ENCODE data around the gene CHST14. TPM values are rescaled to one million over a fixed set of nuclear protein-coding genes. Genes with fewer than 3 reads are reported as not detected.

Gene CHST14
- total RNA-seq, 1 donor from 2014 or later, result 6.0 TPM

DNA sequence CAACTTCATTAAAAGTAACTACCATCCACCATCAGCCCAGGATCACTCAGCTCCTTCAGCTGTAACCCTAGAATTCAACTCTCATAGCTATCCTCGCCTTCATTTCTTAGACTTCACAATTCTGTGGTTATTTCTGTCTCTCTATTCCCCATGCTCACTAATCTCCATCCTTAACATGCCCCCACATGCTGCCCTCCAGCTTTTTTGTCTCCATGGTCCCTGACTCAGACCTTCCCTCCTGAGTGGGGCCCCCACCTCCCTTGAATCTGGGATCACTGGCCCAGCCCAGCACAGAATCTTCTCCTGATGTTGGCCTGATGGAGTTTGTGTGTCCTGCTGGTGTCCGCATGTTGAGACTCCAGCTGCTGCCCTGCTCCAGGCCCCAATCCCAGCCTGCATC, 41.7 kb downstream of the CHST14 start:
- ATAC-seq (no peak), DNase-seq (no peak)
- intact Hi-C loops (cut with micrococcal nuclease), result no loop called here

GRCh38 chr15:40513609-40514008, 42.8 kb downstream of the CHST14 start:
- intact Hi-C loops (cut with micrococcal nuclease), result no loop called here
- ATAC-seq, result no peak

DNA sequence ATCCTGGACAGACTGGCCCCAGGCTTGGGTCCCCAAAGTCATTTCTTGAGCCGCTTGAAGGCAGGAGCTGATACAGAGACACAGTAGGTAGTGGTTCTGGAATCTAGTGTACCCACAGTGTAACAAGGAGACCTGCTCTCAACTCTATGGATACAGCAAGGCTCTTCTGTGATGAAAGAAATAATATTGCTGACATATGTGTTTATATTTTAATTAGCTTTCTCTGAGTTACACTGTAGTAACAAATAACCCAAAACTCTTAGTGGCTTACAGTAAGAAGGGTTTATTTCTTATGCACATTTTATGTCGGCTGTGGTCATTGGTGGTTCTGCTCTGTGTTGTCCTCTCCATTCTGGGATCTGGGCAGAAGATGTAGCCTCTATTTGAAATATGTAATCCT, 45.5 kb downstream of the CHST14 start:
- DNase-seq (no peak), ATAC-seq (no peak)
- intact Hi-C loops (cut with micrococcal nuclease), result no loop called here

More at GRCh38 chr15:40513609-40514008, 42.8 kb downstream of the CHST14 start:
- DNase-seq, result no peak

Other genes starting within 250 kb of the CHST14 start
- gene PAK6, start 231.9 kb upstream of the CHST14 start, total RNA-seq, result 11.1 TPM
- 1.0 TPM for gene ANKRD63, start 187.9 kb upstream of the CHST14 start, total RNA-seq
- gene PLCB2, start 163.0 kb upstream of the CHST14 start, total RNA-seq, result 7.5 TPM
- gene INAFM2, start 147.3 kb upstream of the CHST14 start, total RNA-seq, result 55.8 TPM
- gene CCDC9B, start 130.0 kb upstream of the CHST14 start, total RNA-seq, result 169 TPM
- not detected for gene PHGR1, start 120.0 kb upstream of the CHST14 start, total RNA-seq
- 5.2 TPM for gene DISP2, start 112.8 kb upstream of the CHST14 start, total RNA-seq
- 10.1 TPM for gene KNSTRN, start 88.3 kb upstream of the CHST14 start, total RNA-seq
- gene IVD, start 65.2 kb upstream of the CHST14 start, total RNA-seq, result 97.2 TPM
- 18.1 TPM for gene BAHD1, start 30.0 kb upstream of the CHST14 start, total RNA-seq
- gene CCDC32, start 94.1 kb downstream of the CHST14 start, total RNA-seq, result 17.5 TPM
- gene RPUSD2, start 98.3 kb downstream of the CHST14 start, total RNA-seq, result 11.4 TPM
- gene KNL1, start 123.3 kb downstream of the CHST14 start, total RNA-seq, result 0.89 TPM
- 1.5 TPM for gene RAD51, start 224.2 kb downstream of the CHST14 start, total RNA-seq

Data from left ventricle myocardium superior (tissue), 1 donor.